ENCODE data around the gene SGTB.

DNA sequence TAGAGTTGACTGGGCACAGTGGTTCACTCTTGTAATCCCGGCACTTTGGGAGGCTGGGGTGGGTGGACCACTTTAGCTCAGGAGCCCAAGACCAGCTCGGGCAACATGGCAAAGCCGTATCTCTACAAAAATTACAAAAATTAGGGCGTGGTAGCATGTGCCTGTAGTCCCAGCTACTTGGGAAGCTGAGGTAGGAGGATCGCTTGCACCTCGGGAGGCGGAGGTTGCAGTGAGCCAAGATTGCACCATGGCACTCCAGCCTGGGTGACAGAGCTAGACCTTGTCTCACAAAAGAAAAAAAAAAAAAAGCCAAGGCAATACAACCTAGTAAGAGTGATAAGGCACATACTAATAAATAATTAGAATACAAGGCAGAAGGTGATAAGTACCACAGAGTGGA lies 15.9 kb upstream of the SGTB start:
- TF ChIP-seq, protein P1, sequence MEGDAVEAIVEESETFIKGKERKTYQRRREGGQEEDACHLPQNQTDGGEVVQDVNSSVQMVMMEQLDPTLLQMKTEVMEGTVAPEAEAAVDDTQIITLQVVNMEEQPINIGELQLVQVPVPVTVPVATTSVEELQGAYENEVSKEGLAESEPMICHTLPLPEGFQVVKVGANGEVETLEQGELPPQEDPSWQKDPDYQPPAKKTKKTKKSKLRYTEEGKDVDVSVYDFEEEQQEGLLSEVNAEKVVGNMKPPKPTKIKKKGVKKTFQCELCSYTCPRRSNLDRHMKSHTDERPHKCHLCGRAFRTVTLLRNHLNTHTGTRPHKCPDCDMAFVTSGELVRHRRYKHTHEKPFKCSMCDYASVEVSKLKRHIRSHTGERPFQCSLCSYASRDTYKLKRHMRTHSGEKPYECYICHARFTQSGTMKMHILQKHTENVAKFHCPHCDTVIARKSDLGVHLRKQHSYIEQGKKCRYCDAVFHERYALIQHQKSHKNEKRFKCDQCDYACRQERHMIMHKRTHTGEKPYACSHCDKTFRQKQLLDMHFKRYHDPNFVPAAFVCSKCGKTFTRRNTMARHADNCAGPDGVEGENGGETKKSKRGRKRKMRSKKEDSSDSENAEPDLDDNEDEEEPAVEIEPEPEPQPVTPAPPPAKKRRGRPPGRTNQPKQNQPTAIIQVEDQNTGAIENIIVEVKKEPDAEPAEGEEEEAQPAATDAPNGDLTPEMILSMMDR (optimal IDR thresholded peaks at IDR 0.05 in 1 of 3, IDR thresholded peaks at IDR 0.05 in 1 of 3, conservative IDR thresholded peaks at IDR 0.05 in 1 of 3; ENCODE audit: extremely low read depth in 1 of 3, insufficient read depth in 2 of 3, low read length in 3 of 3) = no peak
- TF ChIP-seq EZH2 (IDR thresholded peaks at IDR 0.05; ENCODE audit: low read length) = no peak

Data from keratinocyte (primary cell).